ENCODE results near the gene RSU1. TPM values are rescaled to one million over a fixed set of nuclear protein-coding genes. Genes with fewer than 3 reads are reported as not detected.
"Not testable (repeated sequence)": the region's sequence is repeated elsewhere in the genome, so short reads cannot be mapped to it uniquely, and the experiment has no call there.

The RSU1 gene
- polyA plus RNA-seq, 2 donors: 24.7 to 44.6 TPM

DNA sequence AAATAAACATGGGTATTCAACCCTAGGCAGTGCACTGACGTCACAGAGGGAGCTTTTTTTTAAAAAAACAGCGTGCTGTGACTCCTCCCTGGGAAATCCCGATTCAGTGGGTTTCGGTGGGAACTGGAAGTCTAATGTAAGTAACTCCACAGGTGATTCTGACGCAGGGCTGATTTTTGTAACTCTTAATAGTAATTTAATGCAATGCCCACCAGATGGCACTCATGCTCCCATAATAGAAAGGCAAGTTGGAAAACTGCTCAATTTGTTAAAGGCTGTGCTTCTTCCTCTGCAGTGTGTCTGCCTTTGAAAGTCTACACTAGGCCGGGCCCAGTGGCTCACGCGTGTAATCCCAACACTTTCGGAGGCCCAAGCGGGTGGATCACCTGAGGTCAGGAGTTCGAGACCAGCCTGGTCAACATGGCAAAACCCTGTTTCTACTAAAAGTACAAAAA, 10.9 kb upstream of the RSU1 start:
- Histone ChIP-seq H3K36me3 (ENCODE audit: control insufficient read depth in 2 of 2, insufficient read depth in 2 of 2, low read length in 1 of 2) (no peaks in the 10 kb centered on the region), H3K9me3 (ENCODE audit: control insufficient read depth in 2 of 2, insufficient read depth in 1 of 2, low read depth in 1 of 2, low read length in 1 of 2) (no peaks in the 10 kb centered on the region), H3K4me1 (ENCODE audit: control insufficient read depth in 2 of 2, insufficient read depth in 2 of 2, low read length in 1 of 2) (no peaks in the 10 kb centered on the region), H3K27ac (ENCODE audit: low read depth in 2 of 2, low read length in 1 of 2) (no peak overlapping the region), H3K27me3 (ENCODE audit: control insufficient read depth in 1 of 2, insufficient read depth in 2 of 2, low read length in 2 of 2) (no peaks in the 10 kb centered on the region), H3K4me3 (ENCODE audit: low read depth in 1 of 2, low read length in 2 of 2) (no peak overlapping the region)
- WGBS, 2 donors: 10% methylated on average over 11 of the region's 11 CpGs

- 55 to 60% methylated on average over 8 of the region's 8 CpGs for WGBS, 2 donors
- H3K27ac ChIP-seq (ENCODE audit: low read depth in 2 of 2, low read length in 1 of 2): not testable (repeated sequence)
Measured at GRCh38 chr10:16827474-16827873, 10.2 kb upstream of the RSU1 start.

DNA sequence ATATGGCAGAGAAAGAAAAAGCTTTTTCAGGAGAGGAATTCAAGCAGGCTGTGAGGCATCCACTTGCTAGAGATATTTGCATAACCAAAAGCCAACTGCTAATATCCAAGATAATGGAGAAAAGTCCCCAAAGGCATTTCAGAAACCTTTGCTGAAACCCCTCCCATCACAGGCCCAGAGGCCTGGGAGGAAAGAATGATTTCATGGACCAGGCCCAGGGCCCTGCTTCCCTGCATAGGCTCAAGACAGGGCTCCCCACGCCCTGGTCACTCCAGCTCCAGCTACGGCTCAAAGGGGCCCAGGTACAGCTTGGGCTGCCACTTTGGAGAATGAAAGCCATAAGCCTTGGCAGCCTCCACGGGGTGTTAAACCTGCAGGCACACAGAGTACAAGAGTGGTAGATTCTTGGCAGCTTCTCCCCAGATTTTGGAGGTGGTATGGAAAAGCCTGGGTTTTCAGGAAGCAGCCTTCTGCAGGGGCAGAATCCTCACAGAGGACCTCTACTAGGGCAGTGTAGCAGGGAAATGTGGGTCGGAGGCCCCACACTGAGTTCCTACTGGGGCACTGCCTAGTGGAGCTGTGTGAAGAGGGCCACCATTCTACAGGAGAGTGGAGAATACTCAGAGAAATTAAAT, 5.6 kb upstream of the RSU1 start:
- H3K9me3 ChIP-seq (ENCODE audit: control insufficient read depth in 2 of 2, insufficient read depth in 1 of 2, low read depth in 1 of 2, low read length in 1 of 2): peaks cover 0 to 5% of the 10 kb centered on the region in 2 donors
- 84 to 88% methylated on average over 4 of the region's 4 CpGs for WGBS, 2 donors
- no peak overlapping the region for H3K4me3 ChIP-seq (ENCODE audit: low read depth in 1 of 2, low read length in 2 of 2)
- no peaks in the 10 kb centered on the region for H3K4me1 ChIP-seq (ENCODE audit: control insufficient read depth in 2 of 2, insufficient read depth in 2 of 2, low read length in 1 of 2)
- no peak overlapping the region for H3K27ac ChIP-seq (ENCODE audit: low read depth in 2 of 2, low read length in 1 of 2)
- no peaks in the 10 kb centered on the region for H3K36me3 ChIP-seq (ENCODE audit: control insufficient read depth in 2 of 2, insufficient read depth in 2 of 2, low read length in 1 of 2)
- H3K27me3 ChIP-seq (ENCODE audit: control insufficient read depth in 1 of 2, insufficient read depth in 2 of 2, low read length in 2 of 2): no peaks in the 10 kb centered on the region

More at GRCh38 chr10:16827474-16827873, 10.2 kb upstream of the RSU1 start:
- H3K9me3 ChIP-seq (ENCODE audit: control insufficient read depth in 2 of 2, insufficient read depth in 1 of 2, low read depth in 1 of 2, low read length in 1 of 2); H3K4me3 ChIP-seq (ENCODE audit: low read depth in 1 of 2, low read length in 2 of 2); H3K4me1 ChIP-seq (ENCODE audit: control insufficient read depth in 2 of 2, insufficient read depth in 2 of 2, low read length in 1 of 2); H3K36me3 ChIP-seq (ENCODE audit: control insufficient read depth in 2 of 2, insufficient read depth in 2 of 2, low read length in 1 of 2); H3K27me3 ChIP-seq (ENCODE audit: control insufficient read depth in 1 of 2, insufficient read depth in 2 of 2, low read length in 2 of 2): not testable (repeated sequence)

DNA sequence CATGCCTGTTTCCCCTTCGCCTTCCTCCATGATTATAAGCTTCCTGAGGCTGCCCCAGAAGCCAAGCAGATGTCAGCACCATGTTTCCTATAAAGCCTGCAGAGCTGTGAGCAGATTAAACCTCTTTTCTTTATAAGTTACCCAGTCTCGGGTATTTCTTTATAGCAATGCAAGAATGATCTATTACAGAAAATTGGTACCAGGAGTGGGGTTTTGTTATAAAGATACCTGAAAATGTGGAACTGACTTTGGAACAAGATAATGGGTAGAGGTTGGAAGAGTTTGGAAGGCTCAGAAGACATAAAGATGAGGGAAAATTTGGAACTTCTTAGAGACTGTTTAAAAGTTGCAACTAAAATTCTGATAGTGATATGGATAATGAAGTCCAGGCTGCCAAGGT, 4.8 kb upstream of the RSU1 start:
- no peak overlapping the region for H3K4me3 ChIP-seq (ENCODE audit: low read depth in 1 of 2, low read length in 2 of 2)
- H3K4me1 ChIP-seq (ENCODE audit: control insufficient read depth in 2 of 2, insufficient read depth in 2 of 2, low read length in 1 of 2): no peaks in the 10 kb centered on the region
- no peaks in the 10 kb centered on the region for H3K36me3 ChIP-seq (ENCODE audit: control insufficient read depth in 2 of 2, insufficient read depth in 2 of 2, low read length in 1 of 2)
- peaks cover 0 to 5% of the 10 kb centered on the region in 2 donors for H3K9me3 ChIP-seq (ENCODE audit: control insufficient read depth in 2 of 2, insufficient read depth in 1 of 2, low read depth in 1 of 2, low read length in 1 of 2)
- WGBS, 2 donors: 89 to 93% methylated on average over 2 of the region's 2 CpGs
- no peak overlapping the region for H3K27ac ChIP-seq (ENCODE audit: low read depth in 2 of 2, low read length in 1 of 2)
- H3K27me3 ChIP-seq (ENCODE audit: control insufficient read depth in 1 of 2, insufficient read depth in 2 of 2, low read length in 2 of 2): no peaks in the 10 kb centered on the region

GRCh38 chr10:16820421-16820820, 3.2 kb upstream of the RSU1 start:
- WGBS, 2 donors: 88 to 95% methylated on average over 5 of the region's 5 CpGs
- Histone ChIP-seq H3K27ac (ENCODE audit: low read depth in 2 of 2, low read length in 1 of 2) (no peak overlapping the region), H3K9me3 (ENCODE audit: control insufficient read depth in 2 of 2, insufficient read depth in 1 of 2, low read depth in 1 of 2, low read length in 1 of 2) (peaks cover 0 to 5% of the 10 kb centered on the region in 2 donors), H3K4me1 (ENCODE audit: control insufficient read depth in 2 of 2, insufficient read depth in 2 of 2, low read length in 1 of 2) (peaks cover 0 to 6% of the 10 kb centered on the region in 2 donors), H3K4me3 (ENCODE audit: low read depth in 1 of 2, low read length in 2 of 2) (no peak overlapping the region), H3K36me3 (ENCODE audit: control insufficient read depth in 2 of 2, insufficient read depth in 2 of 2, low read length in 1 of 2) (no peaks in the 10 kb centered on the region), H3K27me3 (ENCODE audit: control insufficient read depth in 1 of 2, insufficient read depth in 2 of 2, low read length in 2 of 2) (no peaks in the 10 kb centered on the region)

DNA sequence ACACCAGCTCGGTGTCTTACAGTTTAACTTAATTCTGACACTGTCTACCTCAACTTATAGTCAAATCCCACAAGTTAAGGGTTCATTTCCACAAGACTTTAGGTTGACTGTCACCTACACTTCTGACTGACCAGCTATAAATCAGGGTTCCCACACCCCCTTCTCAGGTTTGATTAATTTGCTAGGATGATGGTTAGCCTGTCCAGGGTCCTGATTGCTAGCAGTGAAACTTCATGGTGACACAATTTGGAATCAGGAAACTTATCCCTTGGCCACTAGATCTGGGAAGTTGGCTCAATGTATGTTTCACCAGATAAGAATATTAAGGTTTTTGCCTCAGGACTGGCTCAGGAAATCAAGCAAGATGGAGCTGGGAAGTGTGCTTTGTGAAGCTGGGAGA, 2.8 kb upstream of the RSU1 start:
- H3K27me3 ChIP-seq (ENCODE audit: control insufficient read depth in 1 of 2, insufficient read depth in 2 of 2, low read length in 2 of 2): no peaks in the 10 kb centered on the region
- H3K4me1 ChIP-seq (ENCODE audit: control insufficient read depth in 2 of 2, insufficient read depth in 2 of 2, low read length in 1 of 2): peaks cover 0 to 6% of the 10 kb centered on the region in 2 donors
- no peak overlapping the region for H3K27ac ChIP-seq (ENCODE audit: low read depth in 2 of 2, low read length in 1 of 2)
- peaks cover 0 to 5% of the 10 kb centered on the region in 2 donors for H3K9me3 ChIP-seq (ENCODE audit: control insufficient read depth in 2 of 2, insufficient read depth in 1 of 2, low read depth in 1 of 2, low read length in 1 of 2)
- WGBS, 2 donors: 87 to 93% methylated on average over 1 of the region's 1 CpG
- no peak overlapping the region for H3K4me3 ChIP-seq (ENCODE audit: low read depth in 1 of 2, low read length in 2 of 2)
- no peaks in the 10 kb centered on the region for H3K36me3 ChIP-seq (ENCODE audit: control insufficient read depth in 2 of 2, insufficient read depth in 2 of 2, low read length in 1 of 2)

- 57 to 60% methylated on average over 3 of the region's 3 CpGs for WGBS, 2 donors
- no peak overlapping the region for H3K27ac ChIP-seq (ENCODE audit: low read depth in 2 of 2, low read length in 1 of 2)
- H3K27me3 ChIP-seq (ENCODE audit: control insufficient read depth in 1 of 2, insufficient read depth in 2 of 2, low read length in 2 of 2): no peaks in the 10 kb centered on the region
- no peak overlapping the region for H3K4me3 ChIP-seq (ENCODE audit: low read depth in 1 of 2, low read length in 2 of 2)
- H3K4me1 ChIP-seq (ENCODE audit: control insufficient read depth in 2 of 2, insufficient read depth in 2 of 2, low read length in 1 of 2): peaks cover 0 to 6% of the 10 kb centered on the region in 2 donors
- no peaks in the 10 kb centered on the region for H3K36me3 ChIP-seq (ENCODE audit: control insufficient read depth in 2 of 2, insufficient read depth in 2 of 2, low read length in 1 of 2)
- H3K9me3 ChIP-seq (ENCODE audit: control insufficient read depth in 2 of 2, insufficient read depth in 1 of 2, low read depth in 1 of 2, low read length in 1 of 2): peaks cover 0 to 5% of the 10 kb centered on the region in 2 donors
Measured at GRCh38 chr10:16819436-16819835, 2.2 kb upstream of the RSU1 start.

DNA sequence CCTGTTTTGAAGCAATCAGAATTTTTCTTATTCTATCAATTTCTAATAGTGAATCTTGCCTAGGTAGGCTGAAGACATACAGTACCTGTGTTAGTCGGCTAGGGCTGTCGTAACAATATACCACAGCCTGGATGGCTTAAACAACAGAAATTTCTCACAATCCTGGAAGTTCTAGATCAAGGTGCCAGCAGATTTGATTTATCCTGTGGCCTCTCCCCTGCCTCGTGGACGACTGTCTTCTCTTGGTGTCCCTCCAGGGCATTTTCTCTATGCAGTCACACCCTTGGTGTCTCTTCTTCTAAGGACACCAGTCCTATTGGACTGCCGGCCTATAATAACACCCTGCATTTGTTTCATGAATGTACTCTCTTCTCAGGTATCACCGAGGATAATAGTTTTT, 1.8 kb upstream of the RSU1 start:
- Histone ChIP-seq H3K9me3 (ENCODE audit: control insufficient read depth in 2 of 2, insufficient read depth in 1 of 2, low read depth in 1 of 2, low read length in 1 of 2) (peaks cover 0 to 5% of the 10 kb centered on the region in 2 donors), H3K27ac (ENCODE audit: low read depth in 2 of 2, low read length in 1 of 2) (no peak overlapping the region), H3K4me1 (ENCODE audit: control insufficient read depth in 2 of 2, insufficient read depth in 2 of 2, low read length in 1 of 2) (peaks cover 0 to 6% of the 10 kb centered on the region in 2 donors), H3K36me3 (ENCODE audit: control insufficient read depth in 2 of 2, insufficient read depth in 2 of 2, low read length in 1 of 2) (no peaks in the 10 kb centered on the region), H3K4me3 (ENCODE audit: low read depth in 1 of 2, low read length in 2 of 2) (no peak overlapping the region), H3K27me3 (ENCODE audit: control insufficient read depth in 1 of 2, insufficient read depth in 2 of 2, low read length in 2 of 2) (no peaks in the 10 kb centered on the region)
- 69 to 74% methylated on average over 6 of the region's 6 CpGs for WGBS, 2 donors

DNA sequence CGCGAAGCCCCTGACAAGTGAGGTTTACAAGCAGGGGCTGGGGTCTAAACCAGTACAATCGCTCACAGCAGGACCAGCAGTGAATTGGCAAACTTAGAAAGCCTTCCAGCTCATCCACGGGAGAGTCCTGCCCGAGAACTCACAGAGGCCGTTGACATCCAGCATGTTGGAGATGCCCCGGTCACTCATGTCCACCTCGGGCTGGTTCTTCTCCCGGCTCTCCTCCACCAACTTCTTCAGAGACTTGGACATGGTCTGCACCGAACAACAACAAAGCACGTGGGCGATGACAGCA, 447 bp downstream of the RSU1 start:
- Histone ChIP-seq H3K27me3 (ENCODE audit: control insufficient read depth in 1 of 2, insufficient read depth in 2 of 2, low read length in 2 of 2) (no peaks in the 10 kb centered on the region), H3K4me3 (ENCODE audit: low read depth in 1 of 2, low read length in 2 of 2) (peak overlapping the region; percentile 86 to 97), H3K9me3 (ENCODE audit: control insufficient read depth in 2 of 2, insufficient read depth in 1 of 2, low read depth in 1 of 2, low read length in 1 of 2) (peaks cover 0 to under 1% of the 10 kb centered on the region in 2 donors), H3K4me1 (ENCODE audit: control insufficient read depth in 2 of 2, insufficient read depth in 2 of 2, low read length in 1 of 2) (peaks cover 0 to 6% of the 10 kb centered on the region in 2 donors), H3K36me3 (ENCODE audit: control insufficient read depth in 2 of 2, insufficient read depth in 2 of 2, low read length in 1 of 2) (no peaks in the 10 kb centered on the region), H3K27ac (ENCODE audit: low read depth in 2 of 2, low read length in 1 of 2) (peak overlapping the region; percentile 83 to 84)
- WGBS, 2 donors: 2 to 5% methylated on average over 12 of the region's 12 CpGs

DNA sequence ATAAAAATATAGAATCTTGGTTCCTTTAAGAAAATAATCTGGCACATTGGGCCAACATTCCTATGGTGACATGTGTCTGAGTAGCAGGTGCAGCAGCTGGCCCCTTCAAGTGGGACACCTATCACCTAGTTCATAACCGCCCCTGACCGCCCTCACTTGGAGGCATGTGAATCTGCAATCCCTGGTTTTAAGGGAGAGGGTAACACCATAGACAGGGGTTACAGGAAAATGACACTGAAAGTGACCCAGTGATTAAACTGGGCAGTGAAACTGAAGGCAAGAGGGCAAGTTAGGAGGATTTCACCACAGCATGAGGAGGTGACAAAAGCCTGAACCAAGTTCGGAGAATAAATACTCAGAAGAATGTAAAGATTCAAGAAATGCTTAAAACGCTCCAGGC, 1.1 kb downstream of the RSU1 start:
- H3K27ac ChIP-seq (ENCODE audit: low read depth in 2 of 2, low read length in 1 of 2): no peak overlapping the region
- peak overlapping the region in 1 of 2 donors; percentile 97 for H3K4me3 ChIP-seq (ENCODE audit: low read depth in 1 of 2, low read length in 2 of 2)
- peaks cover 0 to 6% of the 10 kb centered on the region in 2 donors for H3K4me1 ChIP-seq (ENCODE audit: control insufficient read depth in 2 of 2, insufficient read depth in 2 of 2, low read length in 1 of 2)
- no peaks in the 10 kb centered on the region for H3K9me3 ChIP-seq (ENCODE audit: control insufficient read depth in 2 of 2, insufficient read depth in 1 of 2, low read depth in 1 of 2, low read length in 1 of 2)
- H3K27me3 ChIP-seq (ENCODE audit: control insufficient read depth in 1 of 2, insufficient read depth in 2 of 2, low read length in 2 of 2): no peaks in the 10 kb centered on the region
- 60 to 61% methylated on average over 4 of the region's 4 CpGs for WGBS, 2 donors
- H3K36me3 ChIP-seq (ENCODE audit: control insufficient read depth in 2 of 2, insufficient read depth in 2 of 2, low read length in 1 of 2): no peaks in the 10 kb centered on the region

Measured in esophagus (tissue), 2 donors.